ENCODE measurements around the gene FRAS1.

DNA sequence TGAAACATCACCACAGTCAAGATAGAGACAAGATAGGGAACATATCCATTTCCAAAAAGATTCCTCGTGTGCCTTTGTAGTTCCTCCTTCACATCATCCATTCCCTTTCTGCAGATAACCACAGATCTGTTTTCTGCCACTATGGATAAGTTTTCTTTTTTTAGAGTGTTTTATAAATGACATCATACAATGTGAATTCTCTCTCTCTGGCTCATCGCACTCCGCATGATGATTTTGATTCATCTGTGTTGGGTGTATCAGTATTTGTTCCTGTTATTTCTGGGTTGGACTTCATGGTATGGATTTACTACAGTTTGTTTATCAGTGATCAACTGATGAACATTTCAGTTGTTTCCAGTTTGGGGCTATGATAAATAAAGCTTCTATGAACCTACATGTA is 471.2 kb downstream of the FRAS1 start:
- TF ChIP-seq, protein P1, sequence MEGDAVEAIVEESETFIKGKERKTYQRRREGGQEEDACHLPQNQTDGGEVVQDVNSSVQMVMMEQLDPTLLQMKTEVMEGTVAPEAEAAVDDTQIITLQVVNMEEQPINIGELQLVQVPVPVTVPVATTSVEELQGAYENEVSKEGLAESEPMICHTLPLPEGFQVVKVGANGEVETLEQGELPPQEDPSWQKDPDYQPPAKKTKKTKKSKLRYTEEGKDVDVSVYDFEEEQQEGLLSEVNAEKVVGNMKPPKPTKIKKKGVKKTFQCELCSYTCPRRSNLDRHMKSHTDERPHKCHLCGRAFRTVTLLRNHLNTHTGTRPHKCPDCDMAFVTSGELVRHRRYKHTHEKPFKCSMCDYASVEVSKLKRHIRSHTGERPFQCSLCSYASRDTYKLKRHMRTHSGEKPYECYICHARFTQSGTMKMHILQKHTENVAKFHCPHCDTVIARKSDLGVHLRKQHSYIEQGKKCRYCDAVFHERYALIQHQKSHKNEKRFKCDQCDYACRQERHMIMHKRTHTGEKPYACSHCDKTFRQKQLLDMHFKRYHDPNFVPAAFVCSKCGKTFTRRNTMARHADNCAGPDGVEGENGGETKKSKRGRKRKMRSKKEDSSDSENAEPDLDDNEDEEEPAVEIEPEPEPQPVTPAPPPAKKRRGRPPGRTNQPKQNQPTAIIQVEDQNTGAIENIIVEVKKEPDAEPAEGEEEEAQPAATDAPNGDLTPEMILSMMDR (IDR thresholded peaks at IDR 0.05) = no peak
- no peak for TF ChIP-seq POLR2A (IDR thresholded peaks at IDR 0.05)

Data from Peyer's patch (tissue), 4 donors.